GM23338 (cell line): Measurements from ENCODE around the gene IL4I1. TPM values are rescaled to one million over a fixed set of nuclear protein-coding genes. Genes with fewer than 3 reads are reported as not detected.

Source experiments
- ATAC-seq: fragments of 200-7000 bp; cut with Tn5 transposase; 3 replicates; pipeline ENCODE4 v1.9.1; 2020
- DNase-seq: peaks from one replicate; pipeline ENCODE4 v3.0.0-alpha.2; 2015; ENCODE audit warnings: low spot score
- H2AFZ ChIP-seq: fragments of 200-600 bp; sonication (generic); 2 replicates; pipeline ENCODE4 v1.8.0; 2016; ENCODE audit warnings: antibody characterized with exemption, mild to moderate bottlenecking, moderate library complexity
- H3F3A ChIP-seq: fragments of 200-600 bp; sonication (generic); replicated peaks from 2 replicates; pipeline ENCODE4 v1.8.0; 2017; ENCODE audit warnings: antibody characterized with exemption, mixed run types, low read depth
- H3K27ac ChIP-seq: fragments of 200-600 bp; sonication (generic); 2 replicates; pipeline ENCODE4 v1.6.1; 2016; ENCODE audit warnings: low read depth
- H3K27me3 ChIP-seq: fragments of 200-600 bp; sonication (generic); 2 replicates; pipeline ENCODE4 v1.8.0; 2016; ENCODE audit warnings: mild to moderate bottlenecking, mixed run types, moderate library complexity; ENCODE audit not compliant: insufficient read depth
- H3K36me3 ChIP-seq: fragments of 200-600 bp; sonication (generic); 2 replicates; pipeline ENCODE4 v1.8.0; 2016; ENCODE audit warnings: mild to moderate bottlenecking; ENCODE audit not compliant: insufficient read depth
- H3K4me1 ChIP-seq: fragments of 200-600 bp; sonication (generic); 2 replicates; pipeline ENCODE4 v1.8.0; 2016; ENCODE audit warnings: mild to moderate bottlenecking, moderate library complexity; ENCODE audit not compliant: insufficient read depth
- H3K4me2 ChIP-seq: fragments of 200-600 bp; sonication (generic); 2 replicates; pipeline ENCODE4 v1.7.1; 2017; ENCODE audit warnings: mixed run types
- H3K4me3 ChIP-seq: fragments of 200-600 bp; sonication (generic); 2 replicates; pipeline ENCODE4 v1.6.1; 2016; ENCODE audit warnings: mixed run types
- H3K79me2 ChIP-seq: fragments of 200-600 bp; sonication (generic); replicated peaks from 2 replicates; pipeline ENCODE4 v1.8.0; 2017; ENCODE audit warnings: mild to moderate bottlenecking; ENCODE audit not compliant: insufficient read depth
- H3K9me2 ChIP-seq: fragments of 200-600 bp; sonication (generic); 2 replicates; pipeline ENCODE4 v1.8.0; 2017; ENCODE audit not compliant: insufficient read depth
- H4K20me1 ChIP-seq: fragments of 200-600 bp; sonication (generic); replicated peaks from 2 replicates; pipeline ENCODE4 v1.8.0; 2017; ENCODE audit warnings: mild to moderate bottlenecking; ENCODE audit not compliant: insufficient read depth
- H3K27ac Mint-ChIP-seq: 2 replicates; pipeline ENCODE4 v1.8.0; 2020; ENCODE audit warnings: inconsistent platforms, mild to moderate bottlenecking, moderate library complexity, mixed read lengths
- H3K27me3 Mint-ChIP-seq: 3 replicates; pipeline ENCODE4 v1.8.0; 2022; ENCODE audit warnings: low read depth, mild to moderate bottlenecking, moderate library complexity, mixed read lengths, inconsistent platforms; ENCODE audit not compliant: insufficient read depth, poor library complexity
- H3K36me3 Mint-ChIP-seq: 3 replicates; pipeline ENCODE4 v1.8.0; 2021; ENCODE audit warnings: low read depth, mild to moderate bottlenecking, inconsistent platforms, moderate library complexity, mixed read lengths
- H3K4me1 Mint-ChIP-seq: 3 replicates; pipeline ENCODE4 v1.8.0; 2020; ENCODE audit warnings: mild to moderate bottlenecking, inconsistent platforms, mixed read lengths
- H3K4me3 Mint-ChIP-seq: 3 replicates; pipeline ENCODE4 v1.8.0; 2021; ENCODE audit warnings: moderate library complexity, mild to moderate bottlenecking, inconsistent platforms, mixed read lengths
- H3K9me3 Mint-ChIP-seq: 3 replicates; pipeline ENCODE4 v1.8.0; 2020; ENCODE audit warnings: moderate library complexity, mild to moderate bottlenecking, inconsistent platforms, mixed read lengths
- CREB1 ChIP-seq: fragments of 250-450 bp; sonication (Bioruptor Pico); IDR thresholded peaks from 2 replicates; pipeline ENCODE4 v1.5.0; 2020; ENCODE audit warnings: low read depth, mild to moderate bottlenecking, moderate library complexity
- CTCF ChIP-seq, 2 experiments: fragments of 200-600 bp in 1 of 2; sonication (generic) in 1 of 2; conservative IDR thresholded peaks; 2 replicates each; pipeline versions ENCODE4 v1.5.1 to v1.6.1; 2016 to 2017; ENCODE audit warnings: antibody characterized with exemption in 2 of 2, low read depth in 2 of 2, mild to moderate bottlenecking in 2 of 2, moderate library complexity in 1 of 2
- ETS1 ChIP-seq: IDR thresholded peaks from 2 replicates; pipeline ENCODE4 v1.6.1; 2016; ENCODE audit warnings: antibody characterized with exemption
- EZH2 ChIP-seq: fragments of 200-600 bp; sonication (generic); IDR thresholded peaks from one replicate; pipeline ENCODE4 v1.8.0; 2017; ENCODE audit warnings: antibody characterized with exemption, mild to moderate bottlenecking, low read depth; ENCODE audit not compliant: unreplicated experiment
- EZH2phosphoT487 ChIP-seq: fragments of 200-600 bp; sonication (generic); IDR thresholded peaks from one replicate; pipeline ENCODE4 v1.8.1; 2018; ENCODE audit warnings: antibody characterized with exemption; ENCODE audit not compliant: unreplicated experiment
- JUNB ChIP-seq: IDR thresholded peaks from one replicate; pipeline ENCODE4 v1.6.1; 2016; ENCODE audit warnings: antibody characterized with exemption; ENCODE audit not compliant: unreplicated experiment
- POLR2AphosphoS5 ChIP-seq: IDR thresholded peaks from 2 replicates; pipeline ENCODE4 v1.6.1; 2016; ENCODE audit warnings: antibody characterized with exemption, low read depth
- STAT1 ChIP-seq: IDR thresholded peaks from one replicate; pipeline ENCODE4 v1.6.1; 2016; ENCODE audit warnings: antibody characterized with exemption; ENCODE audit not compliant: unreplicated experiment
- ZNF114 ChIP-seq: fragments of 250-450 bp; sonication (Bioruptor Pico); IDR thresholded peaks from 2 replicates; pipeline ENCODE4 v1.5.0; 2020; ENCODE audit warnings: mild to moderate bottlenecking, moderate library complexity
- polyA plus RNA-seq: library from polyadenylated mRNA; unstranded; fragments of >200 nt; fragmentation: Nextera tagmentation; extraction: Ambion mirVana; gene quantifications from 2 replicates; pipeline ENCODE4 v1.2.1, GENCODE V29; 2016
- total RNA-seq: library from RNA; depleted of rRNA; stranded (reverse); fragments of >200 nt; shearing (Covaris generic); gene quantifications from 2 replicates; pipeline ENCODE4 v1.2.3, GENCODE V29; 2014
- TF ChIP-seq, protein P1 (sequence below): fragments of 250-450 bp; sonication (Bioruptor Pico); IDR thresholded peaks from 2 replicates; pipeline ENCODE4 v1.5.0; 2020; ENCODE audit warnings: mild to moderate bottlenecking, moderate library complexity

The IL4I1 gene
- total and polyA plus RNA-seq, 2 experiments from 2014 or later = 0.60 to 0.69 TPM

DNA sequence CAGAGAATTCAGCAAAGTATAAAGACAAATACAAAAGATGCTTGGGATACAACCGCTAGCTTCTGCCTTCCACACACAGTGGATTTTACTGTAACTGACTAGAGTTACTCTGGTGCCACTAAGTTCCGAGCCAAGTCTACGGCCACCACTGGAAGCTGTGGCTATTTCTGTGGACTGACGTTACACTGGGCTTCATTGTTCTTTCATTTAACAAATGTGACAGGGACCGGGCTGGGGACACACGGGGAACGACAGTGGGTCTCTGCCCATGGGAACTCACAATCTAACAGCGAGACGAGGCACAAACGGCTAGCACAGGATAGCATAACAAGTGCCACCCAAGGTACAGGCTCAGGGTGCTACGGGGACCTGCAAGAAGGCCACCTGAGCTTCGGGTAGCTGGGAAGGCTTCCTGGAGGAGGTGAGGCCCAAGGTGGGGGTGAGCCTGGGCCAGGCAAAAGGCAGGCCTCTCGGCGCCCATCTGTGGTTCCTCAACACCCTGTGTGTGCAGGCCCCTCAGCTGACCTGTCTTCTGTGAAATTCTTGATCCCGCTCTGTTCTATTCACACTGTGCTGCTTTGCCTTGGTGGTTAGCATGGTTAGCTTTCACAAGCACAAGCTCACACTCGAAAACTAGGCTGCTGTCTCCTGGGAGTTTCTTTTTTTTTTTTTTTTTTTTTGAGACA is 10.3 kb upstream of the IL4I1 start:
- no peaks in the 10 kb centered on the region; the same call in 2 of the 3 replicates for H3K9me3 Mint-ChIP-seq
- H3K4me1 ChIP-seq = peaks cover 10% of the 10 kb centered on the region

More for the DNA sequence above, 10.3 kb upstream of the IL4I1 start:
- H3F3A ChIP-seq = peaks cover 12% of the 10 kb centered on the region; the same call in 1 of the 2 replicates
- H3K27ac ChIP-seq = no peak overlapping the region
- peaks cover 19% of the 10 kb centered on the region for H3K4me1 Mint-ChIP-seq
- H3K36me3 Mint-ChIP-seq = peaks cover 56% of the 10 kb centered on the region
- H3K4me2 ChIP-seq = 0 out of 2 replicates have a peak overlapping the region, but pooled peaks have one; percentile 47
- peaks cover 21% of the 10 kb centered on the region for H3K27me3 Mint-ChIP-seq
- H2AFZ ChIP-seq = no peak overlapping the region
- no peaks in the 10 kb centered on the region for H3K27me3 ChIP-seq
- DNase-seq (no peak), ATAC-seq (peak; percentile 9; the same call in 2 of the 3 replicates)
- H3K4me3 Mint-ChIP-seq = no peak overlapping the region
- H3K79me2 ChIP-seq = peaks cover 2% of the 10 kb centered on the region; the same call in 1 of the 2 replicates
- H3K4me3 ChIP-seq = no peak overlapping the region
- TF ChIP-seq CREB1 (CRISPR knock-in tag) = no peak
- no peak for TF ChIP-seq JUNB
- TF ChIP-seq EZH2phosphoT487 = no peak
- TF ChIP-seq POLR2AphosphoS5 = no peak; the same call in 1 of the 2 replicates
- no peak for TF ChIP-seq EZH2
- no peak for TF ChIP-seq CTCF (conservative IDR thresholded peaks at IDR 0.05; ENCODE audit: low read depth in 2 of 2)
- TF ChIP-seq ETS1 = no peak
- no peak for TF ChIP-seq ZNF114
- no peak for TF ChIP-seq STAT1
- TF ChIP-seq, protein P1, sequence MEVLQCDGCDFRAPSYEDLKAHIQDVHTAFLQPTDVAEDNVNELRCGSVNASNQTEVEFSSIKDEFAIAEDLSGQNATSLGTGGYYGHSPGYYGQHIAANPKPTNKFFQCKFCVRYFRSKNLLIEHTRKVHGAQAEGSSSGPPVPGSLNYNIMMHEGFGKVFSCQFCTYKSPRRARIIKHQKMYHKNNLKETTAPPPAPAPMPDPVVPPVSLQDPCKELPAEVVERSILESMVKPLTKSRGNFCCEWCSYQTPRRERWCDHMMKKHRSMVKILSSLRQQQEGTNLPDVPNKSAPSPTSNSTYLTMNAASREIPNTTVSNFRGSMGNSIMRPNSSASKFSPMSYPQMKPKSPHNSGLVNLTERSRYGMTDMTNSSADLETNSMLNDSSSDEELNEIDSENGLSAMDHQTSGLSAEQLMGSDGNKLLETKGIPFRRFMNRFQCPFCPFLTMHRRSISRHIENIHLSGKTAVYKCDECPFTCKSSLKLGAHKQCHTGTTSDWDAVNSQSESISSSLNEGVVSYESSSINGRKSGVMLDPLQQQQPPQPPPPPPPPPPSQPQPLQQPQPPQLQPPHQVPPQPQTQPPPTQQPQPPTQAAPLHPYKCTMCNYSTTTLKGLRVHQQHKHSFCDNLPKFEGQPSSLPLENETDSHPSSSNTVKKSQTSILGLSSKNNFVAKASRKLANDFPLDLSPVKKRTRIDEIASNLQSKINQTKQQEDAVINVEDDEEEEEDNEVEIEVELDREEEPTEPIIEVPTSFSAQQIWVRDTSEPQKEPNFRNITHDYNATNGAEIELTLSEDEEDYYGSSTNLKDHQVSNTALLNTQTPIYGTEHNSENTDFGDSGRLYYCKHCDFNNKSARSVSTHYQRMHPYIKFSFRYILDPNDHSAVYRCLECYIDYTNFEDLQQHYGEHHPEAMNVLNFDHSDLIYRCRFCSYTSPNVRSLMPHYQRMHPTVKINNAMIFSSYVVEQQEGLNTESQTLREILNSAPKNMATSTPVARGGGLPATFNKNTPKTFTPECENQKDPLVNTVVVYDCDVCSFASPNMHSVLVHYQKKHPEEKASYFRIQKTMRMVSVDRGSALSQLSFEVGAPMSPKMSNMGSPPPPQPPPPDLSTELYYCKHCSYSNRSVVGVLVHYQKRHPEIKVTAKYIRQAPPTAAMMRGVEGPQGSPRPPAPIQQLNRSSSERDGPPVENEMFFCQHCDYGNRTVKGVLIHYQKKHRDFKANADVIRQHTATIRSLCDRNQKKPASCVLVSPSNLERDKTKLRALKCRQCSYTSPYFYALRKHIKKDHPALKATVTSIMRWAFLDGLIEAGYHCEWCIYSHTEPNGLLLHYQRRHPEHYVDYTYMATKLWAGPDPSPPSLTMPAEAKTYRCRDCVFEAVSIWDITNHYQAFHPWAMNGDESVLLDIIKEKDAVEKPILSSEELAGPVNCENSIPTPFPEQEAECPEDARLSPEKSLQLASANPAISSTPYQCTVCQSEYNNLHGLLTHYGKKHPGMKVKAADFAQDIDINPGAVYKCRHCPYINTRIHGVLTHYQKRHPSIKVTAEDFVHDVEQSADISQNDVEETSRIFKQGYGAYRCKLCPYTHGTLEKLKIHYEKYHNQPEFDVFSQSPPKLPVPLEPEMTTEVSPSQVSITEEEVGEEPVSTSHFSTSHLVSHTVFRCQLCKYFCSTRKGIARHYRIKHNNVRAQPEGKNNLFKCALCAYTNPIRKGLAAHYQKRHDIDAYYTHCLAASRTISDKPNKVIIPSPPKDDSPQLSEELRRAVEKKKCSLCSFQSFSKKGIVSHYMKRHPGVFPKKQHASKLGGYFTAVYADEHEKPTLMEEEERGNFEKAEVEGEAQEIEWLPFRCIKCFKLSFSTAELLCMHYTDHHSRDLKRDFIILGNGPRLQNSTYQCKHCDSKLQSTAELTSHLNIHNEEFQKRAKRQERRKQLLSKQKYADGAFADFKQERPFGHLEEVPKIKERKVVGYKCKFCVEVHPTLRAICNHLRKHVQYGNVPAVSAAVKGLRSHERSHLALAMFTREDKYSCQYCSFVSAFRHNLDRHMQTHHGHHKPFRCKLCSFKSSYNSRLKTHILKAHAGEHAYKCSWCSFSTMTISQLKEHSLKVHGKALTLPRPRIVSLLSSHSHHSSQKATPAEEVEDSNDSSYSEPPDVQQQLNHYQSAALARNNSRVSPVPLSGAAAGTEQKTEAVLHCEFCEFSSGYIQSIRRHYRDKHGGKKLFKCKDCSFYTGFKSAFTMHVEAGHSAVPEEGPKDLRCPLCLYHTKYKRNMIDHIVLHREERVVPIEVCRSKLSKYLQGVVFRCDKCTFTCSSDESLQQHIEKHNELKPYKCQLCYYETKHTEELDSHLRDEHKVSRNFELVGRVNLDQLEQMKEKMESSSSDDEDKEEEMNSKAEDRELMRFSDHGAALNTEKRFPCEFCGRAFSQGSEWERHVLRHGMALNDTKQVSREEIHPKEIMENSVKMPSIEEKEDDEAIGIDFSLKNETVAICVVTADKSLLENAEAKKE (CRISPR knock-in tag) = no peak
- peaks cover 27% of the 10 kb centered on the region for H4K20me1 ChIP-seq
- H3K27ac Mint-ChIP-seq = no peak overlapping the region
- no peaks in the 10 kb centered on the region for H3K9me2 ChIP-seq
- peaks cover 3% of the 10 kb centered on the region; the same call in 1 of the 2 replicates for H3K36me3 ChIP-seq
